ENCODE results near the gene DYDC2.
A peak's percentile ranks its signal among the peaks of the same experiment; 100 is the strongest.

Gene DYDC2

DNA sequence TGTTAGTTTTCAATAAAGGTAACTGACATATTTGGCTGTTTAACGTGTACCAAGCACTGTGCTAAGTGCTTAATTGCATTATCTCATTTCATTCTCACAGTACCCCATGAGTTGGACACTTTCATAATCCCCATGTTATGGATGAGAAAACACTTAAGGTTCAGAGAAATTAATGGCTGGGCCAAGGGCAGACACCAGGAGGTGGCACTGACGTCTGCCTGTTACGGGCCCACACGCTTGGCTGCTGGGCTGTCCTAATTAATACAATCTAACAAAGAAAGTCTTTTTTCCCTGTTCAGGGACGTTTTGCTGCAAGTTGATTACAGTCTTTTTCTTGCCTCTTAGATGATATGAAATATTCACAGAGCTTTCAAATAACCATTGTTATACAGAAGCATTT lies 16.1 kb downstream of the DYDC2 start:
- DNase-seq, result no peak

DNA sequence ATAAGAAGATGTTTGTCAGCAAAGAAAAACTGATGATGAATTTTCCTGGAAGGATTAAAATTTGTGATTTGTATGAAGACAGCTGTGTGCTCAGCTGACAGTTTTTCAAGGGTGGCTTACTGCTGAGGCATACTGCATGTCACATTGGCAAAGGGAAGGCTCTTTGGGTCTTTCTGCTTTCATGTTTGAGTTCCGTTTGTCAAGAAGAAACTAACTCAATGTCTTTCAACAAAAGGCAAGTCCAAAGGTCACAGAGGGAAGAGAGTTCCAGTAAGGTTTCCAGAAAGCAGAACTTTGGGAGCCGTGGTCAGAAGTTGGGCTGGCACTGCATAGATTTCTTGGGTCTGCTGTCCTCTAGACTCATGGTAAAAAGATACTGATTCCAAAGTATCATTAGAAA lies 16.9 kb downstream of the DYDC2 start:
- no peak for DNase-seq

DNA sequence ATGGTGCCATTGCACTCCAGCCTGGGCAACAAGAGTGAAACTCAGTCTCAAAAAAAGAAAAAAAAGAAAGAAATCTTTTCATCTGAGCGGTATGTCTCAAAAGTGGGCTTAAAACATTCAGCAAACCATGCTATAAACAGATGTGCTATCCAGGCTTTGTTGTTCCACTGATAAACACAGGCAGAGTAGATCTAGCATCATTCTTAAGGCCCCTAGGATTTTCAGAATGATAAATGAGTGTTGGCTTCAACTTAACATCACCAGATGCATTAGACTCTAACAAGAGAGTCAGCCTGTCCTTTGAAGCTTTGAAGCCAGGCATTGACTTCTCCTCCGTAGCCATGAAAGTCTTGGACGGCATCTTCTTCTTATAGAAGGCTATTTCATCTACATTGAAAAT lies 23.1 kb downstream of the DYDC2 start:
- DNase-seq, result no peak

DNA sequence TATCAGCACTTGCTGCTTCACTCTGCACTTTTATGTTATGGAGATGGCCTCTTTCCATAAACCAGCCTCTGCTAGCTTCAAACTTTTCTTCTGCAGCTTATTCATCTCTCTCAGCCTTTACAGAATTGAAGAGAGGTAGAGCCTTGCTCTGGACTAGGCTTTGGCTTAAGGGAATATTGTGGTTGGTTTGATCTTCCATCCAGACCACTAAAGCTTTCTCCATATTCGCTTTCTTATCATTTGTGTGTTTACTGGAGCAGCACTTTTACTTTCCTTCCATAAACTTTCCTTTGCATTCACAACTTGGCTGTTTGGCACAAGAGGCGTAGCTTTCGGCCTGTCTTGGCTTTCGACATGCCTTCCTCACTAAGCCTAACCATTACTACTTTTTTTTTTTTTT lies 23.6 kb downstream of the DYDC2 start:
- DNase-seq, result no peak

DNA sequence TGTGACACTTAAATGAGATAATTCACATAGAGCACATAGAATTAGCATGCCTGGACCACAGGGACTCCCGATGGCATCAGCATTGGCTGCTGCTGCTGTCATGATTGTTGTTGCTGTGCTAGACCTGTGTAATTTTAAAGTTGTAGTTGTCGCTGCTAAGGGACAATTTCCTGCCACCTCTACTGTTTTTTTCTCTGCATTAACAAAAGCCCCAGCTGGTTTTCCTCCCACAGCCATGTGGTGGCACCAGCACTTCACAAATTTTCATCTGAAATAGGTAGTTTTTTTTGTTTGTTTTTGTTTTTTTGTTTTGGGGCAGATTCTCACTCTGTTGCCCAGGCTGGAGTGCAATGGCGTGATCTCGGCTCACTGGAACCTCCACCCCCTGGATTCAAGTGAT lies 26.4 kb downstream of the DYDC2 start:
- DNase-seq, result peak; percentile 30

DNA sequence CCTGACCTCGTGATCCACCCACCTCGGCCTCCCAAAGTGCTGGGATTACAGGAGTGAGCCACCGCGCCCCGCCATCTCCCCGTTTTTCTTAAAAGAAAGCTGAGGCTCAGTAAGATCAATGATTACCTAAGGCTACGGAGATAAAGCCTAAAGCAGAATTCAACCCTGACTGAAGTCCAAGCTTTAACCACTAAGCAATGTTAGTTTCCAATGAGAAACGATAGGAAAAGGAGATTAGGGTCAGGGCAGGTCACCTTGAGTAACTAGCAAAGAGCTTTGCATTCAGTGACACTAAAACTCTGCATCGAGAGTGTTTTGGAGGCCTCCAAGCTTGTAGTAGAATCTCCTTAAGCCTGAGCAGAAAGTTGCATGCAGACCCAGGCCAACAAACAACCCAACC lies 34.2 kb downstream of the DYDC2 start:
- DNase-seq, result no peak

DNA sequence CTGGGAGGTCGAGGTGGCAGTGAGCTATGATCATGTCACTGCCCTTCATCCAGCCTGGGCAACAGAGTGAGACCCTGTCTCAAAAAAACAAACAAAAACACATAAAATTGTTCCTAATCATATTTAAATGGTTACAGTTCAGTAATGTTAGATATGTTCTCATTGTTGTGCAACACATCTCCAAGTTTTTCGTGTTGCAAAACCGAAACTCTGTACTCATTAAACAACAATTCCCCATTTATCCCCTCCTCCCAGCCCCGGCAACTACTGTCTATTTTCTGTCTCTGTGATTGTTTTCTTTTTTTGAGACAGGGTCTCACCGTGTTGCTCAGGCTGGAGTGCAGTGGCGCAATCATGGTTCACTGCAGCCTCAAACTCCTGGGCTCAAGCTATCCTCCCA lies 35.7 kb downstream of the DYDC2 start:
- DNase-seq, result no peak

DNA sequence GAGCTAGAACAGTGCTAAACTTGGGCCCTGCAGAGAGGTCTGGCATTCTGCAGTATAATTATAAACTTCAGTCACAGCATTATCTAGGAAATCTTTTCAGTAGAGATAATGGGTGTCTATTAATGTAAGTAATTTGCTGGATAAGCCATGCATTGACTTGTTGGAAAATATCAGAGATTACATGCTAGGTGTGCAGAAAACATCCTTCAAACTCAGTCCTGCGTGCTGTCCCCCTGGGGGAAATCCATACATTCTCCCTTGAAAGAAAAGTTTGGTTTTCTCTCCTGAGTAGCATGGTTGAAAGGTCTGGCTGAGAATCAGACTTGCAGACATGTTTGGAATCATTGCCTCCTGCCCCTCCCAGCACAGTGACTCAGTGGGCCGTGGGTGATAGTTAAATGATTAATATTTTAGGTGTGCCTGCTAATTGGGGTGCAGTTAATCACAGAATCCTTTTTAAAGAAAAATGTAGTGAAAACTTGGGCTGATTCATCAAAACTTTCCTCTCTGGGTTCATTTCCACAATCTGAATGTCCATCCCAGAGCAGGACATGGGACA lies 37.9 kb downstream of the DYDC2 start:
- no peak for DNase-seq

DNA sequence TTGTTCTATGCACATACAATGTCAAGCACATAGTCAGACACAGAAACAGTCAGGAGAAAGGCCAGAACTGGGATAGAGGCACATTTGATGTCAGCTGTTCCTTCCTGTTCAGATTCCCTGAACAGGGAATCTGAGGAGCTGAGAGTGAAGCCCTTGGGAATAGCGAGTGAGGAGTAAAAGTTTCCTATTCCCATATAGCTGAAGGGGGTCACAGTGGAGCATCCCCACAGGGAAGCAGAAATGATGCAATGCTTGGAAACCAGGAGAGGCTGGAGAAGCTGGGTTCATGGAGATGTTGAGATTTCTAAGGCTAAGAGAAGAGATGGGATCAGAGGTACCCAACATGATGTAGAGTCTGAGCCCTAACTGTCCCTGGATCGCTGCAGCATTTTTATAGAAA lies 40.4 kb downstream of the DYDC2 start:
- no peak for DNase-seq

DNA sequence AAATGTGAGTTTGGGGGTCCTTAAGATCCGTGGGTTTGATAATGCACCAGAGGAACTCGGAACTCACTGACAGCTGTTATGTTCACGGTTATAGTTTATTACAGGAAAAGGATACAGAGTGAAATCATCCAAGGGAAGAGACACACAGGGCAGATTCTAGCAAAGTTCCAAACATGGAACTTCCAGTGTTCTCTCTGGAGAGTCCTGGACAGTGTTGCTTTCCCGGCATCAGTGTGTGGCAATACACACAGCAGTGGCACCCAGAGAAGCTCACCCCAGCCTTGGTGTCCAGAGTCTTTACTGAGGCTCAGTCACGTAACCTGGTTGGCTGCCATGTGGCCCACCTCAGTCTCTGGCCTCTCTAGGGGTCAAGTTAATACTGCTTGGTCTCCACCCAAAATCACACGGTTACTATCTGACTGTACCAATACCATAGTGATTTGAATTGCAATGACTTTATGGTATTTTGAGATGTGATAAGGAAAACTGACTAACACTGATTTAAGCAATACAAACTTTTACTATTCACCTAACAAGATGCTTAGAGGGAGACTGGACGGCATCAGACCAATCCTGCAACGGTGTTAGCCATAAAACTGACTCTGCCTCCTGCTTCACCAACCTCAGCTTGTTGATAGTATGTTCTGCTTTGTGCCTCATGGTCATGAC lies 43.7 kb downstream of the DYDC2 start:
- no peak for DNase-seq

DNA sequence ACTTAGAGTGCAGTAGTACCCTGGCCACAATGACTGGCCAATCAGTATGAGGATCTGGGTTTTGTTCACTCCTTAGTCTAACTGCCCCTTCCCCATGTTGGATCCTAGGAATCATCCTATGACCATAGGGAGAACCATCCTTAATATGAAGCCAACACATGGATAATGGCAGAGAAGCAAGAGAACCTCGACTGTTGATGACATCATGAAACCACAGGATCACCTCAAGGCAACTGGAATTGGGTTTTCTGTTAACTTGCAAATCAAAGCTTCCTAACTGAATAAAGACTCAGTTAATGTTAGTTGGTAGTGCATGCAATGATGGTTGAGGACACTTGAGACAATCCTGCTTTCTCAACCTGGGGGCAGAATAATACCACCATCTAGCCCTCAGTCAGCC lies 48.5 kb downstream of the DYDC2 start:
- DNase-seq, result no peak

DNA sequence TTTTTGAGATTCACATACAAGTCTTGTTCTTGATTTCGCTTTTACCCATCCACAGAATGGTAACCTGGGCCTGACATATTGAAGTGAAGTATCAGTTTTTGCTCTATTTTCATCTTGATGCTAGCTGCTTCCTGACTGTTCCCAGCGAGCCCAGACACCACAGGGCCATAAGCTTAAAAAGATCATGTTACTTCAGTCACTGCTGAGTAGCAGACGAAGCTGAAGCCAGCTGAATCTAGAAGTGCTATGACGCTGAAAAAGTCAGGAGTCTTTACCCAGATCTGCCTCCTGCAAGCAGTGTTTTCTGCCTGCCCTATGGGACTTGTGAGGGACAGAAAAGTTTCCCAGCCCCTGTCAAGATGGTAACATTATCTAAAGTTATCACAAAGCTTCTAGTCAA lies 49.0 kb downstream of the DYDC2 start:
- DNase-seq, result no peak

DNA sequence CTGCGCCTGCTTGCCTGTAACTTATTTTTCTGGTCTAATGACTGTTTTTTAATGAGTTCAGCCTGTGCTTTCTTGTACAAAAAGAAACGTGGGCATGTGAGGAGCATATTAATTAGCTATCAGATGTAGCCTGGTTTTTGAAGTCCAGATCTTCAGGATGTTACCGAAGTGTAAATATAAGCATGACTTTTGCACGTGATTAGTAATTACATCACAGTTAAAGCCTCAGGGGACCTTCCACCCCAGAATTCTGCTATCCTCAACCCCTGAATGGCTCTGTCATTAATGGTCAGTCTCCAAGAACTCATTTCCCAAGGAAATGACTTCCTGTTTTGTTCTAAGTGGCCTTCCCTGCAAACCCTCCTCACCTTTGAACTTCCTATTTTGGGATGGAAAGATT lies 49.6 kb downstream of the DYDC2 start:
- DNase-seq, result no peak

DNA sequence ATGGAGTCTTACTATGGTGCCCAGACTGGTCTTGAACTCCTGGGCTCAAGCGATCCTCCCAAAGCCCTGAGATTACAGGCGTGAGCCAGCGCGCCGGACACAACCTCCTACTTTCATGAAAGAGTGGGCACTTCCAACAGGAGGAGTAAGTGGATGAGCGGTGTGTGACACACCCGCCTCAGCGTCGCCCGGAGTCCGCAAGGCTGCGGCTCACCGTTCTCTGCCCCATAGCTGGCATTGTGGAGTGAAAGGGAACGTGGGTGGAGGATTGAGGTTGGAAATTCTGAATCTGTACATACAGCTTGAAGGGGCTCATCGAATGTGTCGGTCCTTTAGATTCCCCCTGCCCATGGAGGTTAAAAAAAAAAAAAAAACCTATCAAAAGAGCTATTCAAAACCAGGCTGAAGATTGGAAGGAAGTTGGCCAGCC lies 51.2 kb downstream of the DYDC2 start:
- DNase-seq, result peak; percentile 75

DNA sequence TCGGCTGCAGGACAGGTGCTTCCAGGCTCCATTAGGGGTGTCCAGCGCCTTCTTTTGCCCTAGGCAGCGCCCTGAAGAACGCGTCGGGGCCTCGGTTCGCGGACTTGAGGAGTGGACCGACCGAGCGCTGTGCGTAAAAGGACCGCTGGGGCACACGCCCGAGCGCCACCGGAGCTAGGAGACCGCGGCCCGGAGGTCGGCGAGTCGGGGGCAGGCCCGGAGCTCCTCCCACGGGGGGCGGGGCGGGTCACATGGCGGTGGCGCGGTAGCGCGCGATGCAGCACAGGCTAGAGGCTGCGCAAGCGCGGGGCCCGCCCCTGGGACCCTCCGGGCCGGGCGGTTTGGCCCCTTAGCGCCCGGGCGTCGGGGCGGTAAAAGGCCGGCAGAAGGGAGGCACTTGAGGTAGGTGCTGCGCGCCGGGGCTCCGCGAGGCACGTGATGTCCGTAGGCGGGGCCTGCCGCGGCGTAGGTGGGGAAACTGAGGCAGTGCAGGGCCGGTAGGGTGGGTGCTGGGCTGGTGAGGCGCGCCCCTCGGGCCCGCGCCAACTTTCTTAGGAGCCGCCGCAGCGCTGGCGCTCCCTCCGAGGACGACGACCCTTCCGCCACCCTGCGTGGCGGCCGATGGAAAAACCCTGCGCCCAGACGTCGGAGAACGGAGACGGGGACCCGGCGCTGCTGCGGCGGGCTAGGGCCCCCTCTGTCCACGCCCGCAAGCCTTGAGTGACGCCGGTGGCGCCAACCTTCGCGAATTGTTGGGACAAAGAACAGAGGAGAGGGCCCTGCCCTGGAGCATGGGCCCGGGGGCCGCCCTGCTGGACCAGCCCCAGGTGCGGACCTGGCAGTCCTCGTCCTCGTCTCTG lies 51.9 kb downstream of the DYDC2 start, which contains the start of gene PRXL2A:
TSS of gene PRXL2A (plus strand) at position 310 of the 860 bp plus-strand sequence. CDS start 11,917 bp downstream, outside the sequence.
- peak; percentile 91 for DNase-seq

DNA sequence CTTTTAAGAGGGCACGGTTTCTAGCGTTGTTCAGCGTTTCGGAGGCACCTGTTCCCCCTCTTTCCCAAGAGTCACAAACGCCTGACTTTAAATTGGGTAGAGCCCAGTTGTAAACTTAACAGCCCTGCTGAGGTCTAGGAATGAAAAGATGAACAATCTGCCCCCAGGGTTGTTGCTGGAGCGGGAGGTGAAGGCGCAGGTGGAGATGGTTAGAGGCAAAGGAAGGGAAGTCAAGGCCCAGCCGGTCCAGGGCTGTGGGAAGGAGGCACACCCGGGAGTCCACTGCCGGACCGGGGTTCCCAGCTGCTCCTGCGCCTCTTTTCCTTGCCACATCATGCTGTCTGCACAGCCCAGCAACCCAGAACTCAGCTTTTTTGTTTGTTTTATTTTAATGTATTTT lies 52.5 kb downstream of the DYDC2 start:
- DNase-seq, result no peak

DNA sequence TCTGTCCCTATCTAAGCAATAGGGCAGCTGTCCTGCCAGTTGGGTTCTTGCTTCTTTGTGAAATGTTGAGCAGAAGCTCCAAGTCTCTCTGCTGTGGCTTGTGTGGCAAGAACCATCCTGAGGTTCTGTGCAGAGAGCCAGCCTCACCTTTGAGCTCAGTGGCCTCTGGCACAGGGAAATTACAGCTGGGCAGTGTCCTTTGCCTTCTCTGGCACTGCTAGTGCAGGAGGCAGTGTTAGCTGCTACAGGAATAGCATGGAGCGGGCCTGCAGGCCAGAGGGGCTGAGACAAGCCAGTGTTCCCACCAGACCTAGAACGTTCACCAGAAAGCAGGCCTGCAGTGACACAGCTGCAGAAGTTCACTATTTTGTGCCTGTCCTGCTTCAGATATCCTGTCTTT lies 53.5 kb downstream of the DYDC2 start:
- DNase-seq, result no peak

DNA sequence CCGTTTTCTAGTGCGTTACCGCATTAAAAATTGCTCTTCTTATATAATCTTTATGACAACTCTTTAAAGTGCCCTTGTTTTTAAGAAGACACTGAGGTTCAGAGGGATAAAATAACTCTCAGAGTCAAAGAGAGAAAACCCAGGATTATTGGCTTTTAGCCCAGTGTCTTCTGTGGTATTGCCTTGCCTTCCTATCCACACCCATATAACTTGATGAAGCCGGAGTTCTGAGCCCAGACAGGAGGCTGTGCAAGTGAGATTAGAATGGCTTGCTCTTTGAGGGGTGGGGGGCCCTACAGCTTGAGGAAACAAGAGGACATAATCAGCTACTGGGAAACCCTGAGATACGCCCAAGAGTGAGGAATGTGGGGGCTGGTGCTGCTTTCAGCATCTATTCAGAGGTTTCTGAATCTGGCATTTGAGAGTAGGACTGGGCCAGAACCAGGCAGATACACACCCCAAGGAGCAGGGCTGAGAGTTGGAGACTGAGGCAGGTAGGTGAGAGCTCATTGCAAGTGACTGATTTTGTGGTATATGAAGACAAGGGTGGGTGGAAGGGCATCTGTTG lies 54.1 kb downstream of the DYDC2 start:
- no peak for DNase-seq

DNA sequence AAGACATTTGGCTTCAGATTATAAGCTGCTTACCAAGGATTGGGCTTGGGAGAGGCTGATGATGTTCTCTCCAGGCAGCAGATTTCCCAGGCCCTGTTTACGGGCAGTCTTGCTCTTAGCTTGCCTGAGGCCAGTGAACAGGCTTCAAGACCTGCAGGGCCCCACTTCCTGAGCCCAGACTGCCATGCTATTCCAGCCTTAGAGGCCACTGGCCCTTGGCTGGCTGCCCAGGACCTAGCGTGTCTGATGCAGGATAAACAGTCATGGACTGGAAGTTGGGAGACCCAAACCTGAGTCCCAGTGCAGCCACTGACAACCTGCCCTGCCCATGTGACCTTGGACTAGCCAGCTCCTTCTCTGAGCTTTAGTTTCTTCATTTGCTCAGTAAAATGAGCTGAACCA lies 54.7 kb downstream of the DYDC2 start:
- no peak for DNase-seq

DNA sequence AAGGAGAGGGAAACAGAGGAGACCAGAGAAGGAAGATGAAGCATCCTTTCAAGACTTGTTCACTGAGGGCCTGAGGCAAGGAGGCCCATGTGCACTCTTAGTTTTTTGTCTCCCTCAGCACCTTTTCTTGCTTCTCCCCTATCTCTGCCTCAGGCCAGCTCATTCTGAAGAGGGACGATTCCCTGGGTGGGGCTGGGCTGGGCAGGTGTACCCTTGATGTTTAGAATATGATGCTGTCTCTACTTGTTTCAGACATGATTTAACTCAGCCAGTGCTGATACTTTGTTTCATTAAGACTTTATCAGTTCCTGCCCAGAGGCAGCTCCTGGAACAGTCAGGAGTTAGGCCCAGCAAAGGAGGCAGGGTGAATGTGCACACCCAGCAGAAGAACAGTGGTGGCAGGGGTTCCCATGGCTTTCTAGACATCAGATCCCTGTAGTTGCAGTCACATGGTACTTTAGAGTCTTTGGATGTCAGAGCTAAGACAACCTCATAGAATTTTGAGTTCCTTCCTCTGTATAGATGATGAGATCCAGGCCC lies 55.2 kb downstream of the DYDC2 start:
- no peak for DNase-seq

DNA sequence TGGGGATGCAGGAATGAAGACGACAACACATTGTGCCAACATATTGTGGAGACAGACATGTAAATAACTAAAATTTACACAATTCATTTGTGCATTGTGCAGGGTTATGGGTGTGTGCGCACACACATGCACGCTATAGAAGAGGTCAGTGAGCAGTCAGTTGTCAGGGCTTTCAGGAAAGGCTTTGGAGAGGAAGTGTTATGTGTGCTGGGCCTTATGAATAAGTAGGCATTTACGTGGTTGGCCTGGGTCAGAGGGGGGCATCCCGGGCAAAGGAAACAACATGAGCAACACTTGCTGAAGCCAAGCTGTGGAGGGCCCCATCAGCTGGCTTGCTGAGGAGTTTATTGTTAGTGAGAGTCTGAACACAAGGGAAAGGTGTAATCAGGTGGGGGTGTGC lies 55.9 kb downstream of the DYDC2 start:
- DNase-seq, result no peak

DNA sequence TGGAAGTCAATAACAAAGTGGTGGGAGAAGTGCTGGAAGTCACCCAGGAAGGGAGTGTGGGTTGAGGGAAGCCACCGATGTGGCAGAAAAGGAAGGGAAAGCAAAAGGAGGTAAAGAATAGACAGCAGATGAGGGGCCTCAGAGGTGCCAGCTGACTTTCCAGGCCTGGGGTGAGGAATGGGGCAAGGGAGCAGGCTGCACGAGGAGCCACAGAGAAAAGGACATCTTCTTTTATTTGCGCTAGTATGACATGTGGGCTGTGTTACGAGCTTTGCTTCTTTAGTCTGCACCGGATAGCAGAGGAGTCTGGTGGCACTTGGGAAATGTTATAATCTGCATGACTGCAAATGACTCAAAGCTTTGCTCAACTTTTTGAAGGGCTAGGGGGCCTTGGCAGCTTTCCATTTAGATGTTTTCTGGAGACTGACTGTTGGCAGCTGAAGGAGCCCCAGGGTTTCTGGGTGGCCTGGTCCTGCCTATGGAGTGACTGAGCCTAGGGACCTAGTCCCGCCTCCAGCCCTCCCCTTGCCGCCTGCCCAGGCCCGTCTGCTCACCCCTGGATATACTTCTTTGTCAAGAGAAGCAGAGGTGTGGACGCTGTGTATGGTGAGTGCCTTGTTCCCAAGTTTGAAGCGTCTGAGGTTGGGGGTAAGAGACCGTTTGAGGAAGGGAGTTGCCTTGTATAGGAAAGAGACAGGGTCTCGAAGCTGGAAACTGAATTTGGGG lies 56.9 kb downstream of the DYDC2 start:
- no peak for DNase-seq
